HL-60 (cell line): ENCODE data around the gene ARHGAP26.

Source experiments
- CTCF ChIP-seq: IDR thresholded peaks from one replicate; pipeline ENCODE4 v1.5.1; 2011; ENCODE audit warnings: low read length, control low read depth, inconsistent platforms; ENCODE audit not compliant: insufficient read depth
- GABPA ChIP-seq: IDR thresholded peaks from 2 replicates; pipeline ENCODE4 v1.6.1; 2012; ENCODE audit warnings: low read depth
- POLR2AphosphoS5 ChIP-seq: IDR thresholded peaks from 2 replicates; pipeline ENCODE4 v1.6.1; 2012; ENCODE audit warnings: low read depth

DNA sequence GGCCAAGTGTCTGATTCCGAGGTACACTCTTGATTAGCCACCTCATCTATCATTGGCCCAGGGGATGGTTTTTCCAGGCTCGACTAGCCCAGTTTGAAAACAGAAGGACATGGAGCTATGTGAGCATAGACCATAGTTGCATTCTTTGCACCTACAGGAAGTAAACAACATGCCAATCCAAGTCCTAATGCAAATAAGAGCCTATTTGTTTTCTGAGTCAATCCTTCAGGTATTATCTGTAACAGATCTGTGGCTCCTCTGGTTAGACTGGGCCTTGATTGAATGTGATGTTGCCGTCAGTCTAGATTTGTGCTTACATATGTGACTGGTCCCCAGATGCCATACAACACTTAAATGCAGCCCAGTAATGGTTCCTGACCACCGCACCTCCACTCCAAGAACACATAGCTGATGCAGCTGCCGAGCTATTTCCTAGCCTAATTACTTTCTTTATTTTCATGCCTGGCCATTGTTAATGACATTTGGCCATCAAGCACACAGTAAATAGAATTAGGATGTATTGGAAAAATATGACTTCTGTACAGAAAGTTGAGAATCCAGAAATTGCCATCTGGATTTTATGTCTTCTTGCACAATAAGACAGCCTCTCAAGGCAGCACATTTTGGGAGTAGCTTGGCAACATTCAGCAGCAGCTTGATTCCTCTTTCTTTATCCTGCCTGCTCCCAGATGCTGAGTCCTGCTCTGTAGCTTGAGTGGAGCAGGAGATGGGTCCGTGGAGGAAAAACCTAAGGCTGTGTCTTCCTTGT is 29.5 kb upstream of the ARHGAP26 start:
- TF ChIP-seq CTCF (no peak), POLR2AphosphoS5 (no peak), GABPA (no peak)
